ENCODE measurements around the gene SF3B3. TPM values are rescaled to one million over a fixed set of nuclear protein-coding genes. Genes with fewer than 3 reads are reported as not detected.

Gene SF3B3
- total RNA-seq, 1 experiment from 2014 or later = 326 TPM

DNA sequence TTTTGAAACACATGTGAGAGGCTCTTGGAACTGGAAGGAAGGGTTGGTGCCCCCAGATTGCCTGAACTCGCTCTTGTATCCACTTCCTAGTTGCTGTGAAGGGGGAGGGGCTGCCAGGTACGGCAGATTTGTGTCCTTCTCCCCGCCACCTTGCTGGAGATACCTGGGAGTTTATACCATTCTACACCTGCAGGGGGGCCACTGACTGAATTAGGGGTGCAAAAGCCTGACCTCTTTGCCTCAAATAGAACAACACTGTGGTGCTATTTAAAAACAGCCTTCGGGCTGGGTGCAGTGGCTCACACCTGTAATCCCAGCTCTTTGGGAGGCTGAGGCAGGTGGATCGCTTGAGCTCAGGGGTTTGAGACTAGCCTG lies 87.6 kb downstream of the SF3B3 start:
- no peak overlapping the region for H3K4me3 ChIP-seq
- no peaks in the 10 kb centered on the region for H3K27me3 ChIP-seq (ENCODE audit: insufficient read depth, low read depth)
- no peak for TF ChIP-seq EZH2 (IDR thresholded peaks at IDR 0.05; ENCODE audit: low read depth)
- TF ChIP-seq, protein P1, sequence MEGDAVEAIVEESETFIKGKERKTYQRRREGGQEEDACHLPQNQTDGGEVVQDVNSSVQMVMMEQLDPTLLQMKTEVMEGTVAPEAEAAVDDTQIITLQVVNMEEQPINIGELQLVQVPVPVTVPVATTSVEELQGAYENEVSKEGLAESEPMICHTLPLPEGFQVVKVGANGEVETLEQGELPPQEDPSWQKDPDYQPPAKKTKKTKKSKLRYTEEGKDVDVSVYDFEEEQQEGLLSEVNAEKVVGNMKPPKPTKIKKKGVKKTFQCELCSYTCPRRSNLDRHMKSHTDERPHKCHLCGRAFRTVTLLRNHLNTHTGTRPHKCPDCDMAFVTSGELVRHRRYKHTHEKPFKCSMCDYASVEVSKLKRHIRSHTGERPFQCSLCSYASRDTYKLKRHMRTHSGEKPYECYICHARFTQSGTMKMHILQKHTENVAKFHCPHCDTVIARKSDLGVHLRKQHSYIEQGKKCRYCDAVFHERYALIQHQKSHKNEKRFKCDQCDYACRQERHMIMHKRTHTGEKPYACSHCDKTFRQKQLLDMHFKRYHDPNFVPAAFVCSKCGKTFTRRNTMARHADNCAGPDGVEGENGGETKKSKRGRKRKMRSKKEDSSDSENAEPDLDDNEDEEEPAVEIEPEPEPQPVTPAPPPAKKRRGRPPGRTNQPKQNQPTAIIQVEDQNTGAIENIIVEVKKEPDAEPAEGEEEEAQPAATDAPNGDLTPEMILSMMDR (conservative IDR thresholded peaks at IDR 0.05) = no peak
- BruUV-seq (replicated peaks) = no TSS peak
- H3K27ac ChIP-seq = no peak overlapping the region
- H3K36me3 ChIP-seq (ENCODE audit: low read depth) = no peaks in the 10 kb centered on the region
- DNase-seq = no peak
- H3K79me2 ChIP-seq (ENCODE audit: low read depth) = no peaks in the 10 kb centered on the region
- no peaks in the 10 kb centered on the region for H3K9me2 ChIP-seq (ENCODE audit: insufficient read depth)
- intact Hi-C loops (cut with micrococcal nuclease; ENCODE audit: unreplicated experiment) = no loop called here
- H3F3A ChIP-seq (ENCODE audit: insufficient read depth, low read depth) = peaks cover 3% of the 10 kb centered on the region; the same call in 1 of the 2 replicates
- H4K20me1 ChIP-seq (ENCODE audit: insufficient read depth) = no peaks in the 10 kb centered on the region
- POLR2A ChIA-PET (ENCODE audit: unreplicated experiment) = no interaction called here
- CTCF ChIA-PET = no interaction called here
- no peaks in the 10 kb centered on the region for H3K9me3 ChIP-seq (ENCODE audit: insufficient read depth, low read depth)
- H3K4me1 ChIP-seq (replicated peaks; ENCODE audit: insufficient read depth) = peaks cover 22% of the 10 kb centered on the region
- no peak overlapping the region for H3K4me2 ChIP-seq
- H2AFZ ChIP-seq = no peak overlapping the region

- no peak overlapping the region for H2AFZ ChIP-seq
- no peaks in the 10 kb centered on the region for H3K9me3 ChIP-seq (ENCODE audit: insufficient read depth, low read depth)
- no peaks in the 10 kb centered on the region for H3K36me3 ChIP-seq (ENCODE audit: low read depth)
- ChIA-PET CTCF (no interaction called here), POLR2A (ENCODE audit: unreplicated experiment) (no interaction called here)
- H4K20me1 ChIP-seq (ENCODE audit: insufficient read depth) = no peaks in the 10 kb centered on the region
- H3K79me2 ChIP-seq (ENCODE audit: low read depth) = no peaks in the 10 kb centered on the region
- BruUV-seq (replicated peaks) = no TSS peak
- DNase-seq = no peak
- TF ChIP-seq, protein P1 (conservative IDR thresholded peaks at IDR 0.05) = no peak
- no peak for TF ChIP-seq EZH2 (IDR thresholded peaks at IDR 0.05; ENCODE audit: low read depth)
- peaks cover 22% of the 10 kb centered on the region for H3K4me1 ChIP-seq (replicated peaks; ENCODE audit: insufficient read depth)
- peaks cover 3% of the 10 kb centered on the region; the same call in 1 of the 2 replicates for H3F3A ChIP-seq (ENCODE audit: insufficient read depth, low read depth)
- no peaks in the 10 kb centered on the region for H3K9me2 ChIP-seq (ENCODE audit: insufficient read depth)
- no peak overlapping the region for H3K27ac ChIP-seq
- H3K27me3 ChIP-seq (ENCODE audit: insufficient read depth, low read depth) = no peaks in the 10 kb centered on the region
- intact Hi-C loops (cut with micrococcal nuclease; ENCODE audit: unreplicated experiment) = no loop called here
- H3K4me3 ChIP-seq = no peak overlapping the region
- no peak overlapping the region for H3K4me2 ChIP-seq
Measured at GRCh38 chr16:70611785-70612303, 88.2 kb downstream of the SF3B3 start.

DNA sequence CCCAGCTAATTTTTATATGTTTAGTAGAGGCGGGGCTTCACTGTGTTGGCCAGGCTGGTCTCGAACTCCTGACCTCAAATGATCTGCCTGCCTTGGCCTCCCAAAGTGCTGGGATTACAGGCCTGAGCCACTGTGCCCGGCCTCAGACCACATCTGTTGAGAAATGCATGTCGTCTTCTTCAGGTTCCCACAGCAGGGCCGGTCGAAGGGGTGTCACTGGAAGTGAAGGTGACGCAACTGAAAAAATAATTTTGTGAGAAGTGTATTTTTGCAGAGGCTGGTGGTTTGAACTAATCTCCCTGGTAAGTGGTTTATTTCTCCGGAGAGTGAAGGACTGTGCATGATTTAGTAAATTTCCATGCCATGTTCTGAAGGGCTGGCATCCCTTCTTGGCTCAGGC lies 89.3 kb downstream of the SF3B3 start:
- Histone ChIP-seq H4K20me1 (ENCODE audit: insufficient read depth) (no peaks in the 10 kb centered on the region), H3K9me2 (ENCODE audit: insufficient read depth) (no peaks in the 10 kb centered on the region), H3K4me2 (no peak overlapping the region), H3K36me3 (ENCODE audit: low read depth) (no peaks in the 10 kb centered on the region), H3K27me3 (ENCODE audit: insufficient read depth, low read depth) (no peaks in the 10 kb centered on the region), H3K79me2 (ENCODE audit: low read depth) (no peaks in the 10 kb centered on the region), H3K9me3 (ENCODE audit: insufficient read depth, low read depth) (no peaks in the 10 kb centered on the region), H2AFZ (no peak overlapping the region), H3F3A (ENCODE audit: insufficient read depth, low read depth) (no peaks in the 10 kb centered on the region; the same call in 1 of the 2 replicates), H3K4me1 (replicated peaks; ENCODE audit: insufficient read depth) (peaks cover 16% of the 10 kb centered on the region), H3K27ac (no peak overlapping the region), H3K4me3 (no peak overlapping the region)
- intact Hi-C loops (cut with micrococcal nuclease; ENCODE audit: unreplicated experiment) = no loop called here
- POLR2A ChIA-PET (ENCODE audit: unreplicated experiment) = no interaction called here
- CTCF ChIA-PET = no interaction called here
- no peak for DNase-seq
- BruUV-seq (replicated peaks) = no TSS peak
- TF ChIP-seq, protein P1 (conservative IDR thresholded peaks at IDR 0.05) = no peak
- TF ChIP-seq EZH2 (IDR thresholded peaks at IDR 0.05; ENCODE audit: low read depth) = no peak

Data from PC-9 (cell line).